ENCODE measurements around the gene ZNF536.
"Not testable (repeated sequence)": the region's sequence is repeated elsewhere in the genome, so short reads cannot be mapped to it uniquely, and the experiment has no call there.

Gene ZNF536

DNA sequence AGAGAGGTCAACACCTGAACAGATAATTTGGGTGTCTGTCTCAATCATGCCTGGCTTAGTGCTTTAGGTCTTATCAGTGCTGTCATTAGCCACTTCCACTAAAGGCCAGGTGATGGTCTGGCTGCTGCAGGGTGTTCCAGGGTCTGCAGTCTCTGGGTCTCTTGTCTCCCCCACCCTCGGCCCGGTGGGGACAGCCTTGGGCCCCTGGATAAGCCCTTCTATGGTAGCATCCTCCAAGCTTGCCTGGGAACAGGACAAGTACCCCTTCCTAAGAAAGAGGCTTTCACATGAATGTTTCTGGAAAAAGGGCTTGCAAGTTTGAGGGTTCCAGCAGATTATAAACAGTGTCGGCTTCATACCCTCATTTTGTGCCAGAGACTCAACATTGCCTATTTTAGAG, 29.3 kb upstream of the ZNF536 start:
- DNase-seq: no peak

DNA sequence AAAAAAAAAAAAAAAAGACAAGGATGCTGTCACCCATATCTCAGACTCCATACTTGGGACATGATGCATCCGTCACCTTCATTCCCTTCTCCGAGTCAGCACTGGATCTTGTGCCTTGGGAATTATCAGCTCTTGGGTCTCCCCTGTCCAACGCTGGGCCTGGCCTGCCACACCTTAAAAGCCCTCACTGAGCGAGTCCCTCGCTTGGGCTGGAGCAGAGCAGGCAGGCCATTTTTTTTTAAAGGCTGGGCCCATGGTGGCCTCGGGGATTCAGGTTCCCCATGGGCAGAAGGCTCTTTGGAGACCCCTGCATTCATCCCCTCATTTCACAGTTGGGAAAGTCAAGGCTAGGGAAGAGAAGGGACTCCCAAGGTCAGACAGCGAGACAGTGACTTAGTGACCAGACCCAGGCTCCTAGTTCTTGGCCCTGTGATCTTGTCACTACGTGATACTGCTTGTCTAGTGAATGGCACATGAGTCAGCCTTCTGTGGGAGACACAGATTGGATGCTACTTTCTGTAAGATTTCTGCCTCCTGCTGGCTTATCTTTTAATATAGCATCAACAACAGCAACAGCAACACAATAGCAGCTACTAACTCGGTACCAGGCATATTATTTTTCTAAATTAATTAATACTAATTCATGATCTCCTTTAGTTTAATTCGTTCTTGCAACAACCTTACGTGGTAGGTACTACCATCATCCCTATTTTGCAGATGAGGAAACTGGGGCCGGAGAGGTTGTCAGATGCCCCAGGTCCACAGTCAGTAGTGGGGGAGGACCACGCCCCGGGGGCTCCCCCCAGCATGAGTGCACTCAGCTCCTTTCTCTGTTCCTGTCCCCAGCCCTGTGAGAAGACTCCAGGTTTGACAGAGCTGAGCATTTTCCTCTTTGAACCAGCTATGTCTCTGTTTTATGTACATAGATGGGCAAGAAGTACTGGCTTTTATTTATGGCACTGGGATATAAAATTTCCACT, 27.4 kb upstream of the ZNF536 start:
- no peak for DNase-seq

DNA sequence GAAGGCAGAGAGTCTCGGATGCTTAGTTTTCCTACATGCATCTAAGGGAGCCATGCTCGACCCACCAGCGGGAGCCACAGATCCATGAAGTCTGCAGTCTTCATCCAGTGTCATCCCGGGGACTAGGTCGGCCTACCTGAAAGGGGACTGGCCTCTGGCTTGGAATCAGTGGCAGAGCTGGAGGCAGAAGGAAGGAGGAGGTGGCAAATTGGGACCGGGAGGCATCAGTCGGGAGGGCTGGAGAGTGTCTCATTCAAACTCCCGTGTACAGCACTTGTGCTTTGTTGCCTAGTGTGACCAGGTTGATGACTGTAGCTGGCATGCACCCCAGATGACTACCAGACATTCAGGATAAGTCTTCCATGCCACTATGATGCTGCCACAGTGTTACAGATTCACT, 26.5 kb upstream of the ZNF536 start:
- DNase-seq: no peak

DNA sequence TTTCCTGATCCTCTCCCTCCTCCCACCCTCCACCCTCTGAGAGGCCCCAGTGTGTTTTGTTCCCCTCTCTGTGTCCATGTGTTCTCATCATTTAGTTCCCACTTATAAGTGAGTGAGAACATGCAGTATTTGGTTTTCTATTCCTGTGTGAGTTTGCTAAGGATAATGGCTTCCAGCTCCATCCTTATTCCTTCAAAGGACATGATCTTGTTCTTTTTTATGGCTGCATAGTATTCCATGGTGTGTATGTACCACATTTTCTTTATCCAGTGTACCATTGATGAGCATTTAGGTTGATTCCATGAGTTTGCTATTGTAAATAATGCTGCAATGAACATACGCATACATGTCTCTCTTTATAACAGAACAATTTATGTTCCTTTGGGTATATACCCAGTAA, 25.7 kb upstream of the ZNF536 start:
- not testable (repeated sequence) for DNase-seq

DNA sequence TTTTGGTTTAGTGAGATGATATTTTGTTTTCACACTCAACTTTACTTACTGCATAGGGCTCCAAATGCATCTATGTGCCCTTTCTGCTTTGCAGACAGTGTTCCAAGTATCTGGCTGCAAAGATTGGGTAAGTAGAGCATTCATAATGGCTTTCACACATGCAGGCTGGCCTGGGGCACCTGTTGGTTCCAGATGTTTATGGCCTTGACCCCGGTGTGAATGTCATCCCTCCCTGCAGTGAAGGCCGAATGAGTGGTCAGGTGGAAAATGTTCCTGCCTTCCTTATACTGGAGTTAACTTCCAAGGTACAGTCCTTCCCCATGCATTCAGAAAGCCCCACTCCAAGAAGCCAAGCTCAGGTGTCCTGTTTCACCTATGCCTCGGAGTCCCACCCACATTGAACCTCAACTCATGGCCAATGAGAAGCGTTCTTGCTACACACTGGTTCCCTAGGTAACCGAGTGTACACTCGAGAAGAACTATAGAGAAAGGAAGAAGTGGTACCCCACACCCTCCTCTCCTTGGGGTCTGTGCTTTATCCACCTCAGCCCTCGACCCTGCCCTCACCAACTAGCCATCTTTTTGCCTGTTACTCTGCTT, 23.0 kb upstream of the ZNF536 start:
- DNase-seq: no peak

DNA sequence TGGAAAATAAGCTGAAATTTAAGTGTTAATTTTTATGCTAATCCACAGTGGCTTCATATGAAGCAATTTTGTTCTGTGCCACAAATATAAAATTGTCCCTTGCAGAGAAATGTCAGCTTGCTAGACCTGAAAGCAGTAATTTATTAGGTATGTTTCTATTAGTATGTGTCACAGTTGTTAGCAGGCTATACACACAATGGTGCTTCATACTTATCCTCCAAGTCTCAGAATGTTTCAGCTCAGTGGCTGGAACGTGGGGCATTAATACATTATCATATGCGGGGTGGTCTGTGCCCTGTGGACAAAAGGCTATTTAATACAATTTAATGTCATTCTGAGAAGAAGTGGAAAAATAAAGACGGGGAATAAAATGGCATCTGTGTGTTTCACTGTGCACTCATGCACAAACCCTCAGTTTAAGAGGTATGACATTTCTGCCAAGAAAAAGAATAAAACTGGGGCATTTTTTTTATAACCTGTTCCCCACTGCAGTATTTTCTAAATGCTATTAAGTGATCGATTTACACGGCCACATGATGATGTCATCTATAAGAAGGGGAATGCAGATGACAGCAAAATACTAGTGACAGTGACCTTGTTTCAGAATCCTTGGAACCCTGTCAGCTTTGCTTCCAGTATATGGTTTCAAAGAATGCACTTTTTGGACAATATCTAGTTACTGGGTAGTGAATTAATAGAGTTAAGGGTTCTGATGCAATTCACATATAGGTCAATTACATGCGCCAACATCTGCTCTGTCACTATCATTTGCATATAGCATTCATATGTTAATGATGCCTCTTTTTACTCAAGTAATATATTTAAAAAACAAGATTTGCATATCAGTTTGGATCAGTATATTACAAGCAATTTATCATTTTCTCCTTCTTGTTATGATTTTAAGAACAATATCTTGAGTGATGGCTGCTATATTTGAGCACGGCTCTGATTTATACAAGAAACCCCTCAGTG, 21.2 kb upstream of the ZNF536 start:
- no peak for DNase-seq

DNA sequence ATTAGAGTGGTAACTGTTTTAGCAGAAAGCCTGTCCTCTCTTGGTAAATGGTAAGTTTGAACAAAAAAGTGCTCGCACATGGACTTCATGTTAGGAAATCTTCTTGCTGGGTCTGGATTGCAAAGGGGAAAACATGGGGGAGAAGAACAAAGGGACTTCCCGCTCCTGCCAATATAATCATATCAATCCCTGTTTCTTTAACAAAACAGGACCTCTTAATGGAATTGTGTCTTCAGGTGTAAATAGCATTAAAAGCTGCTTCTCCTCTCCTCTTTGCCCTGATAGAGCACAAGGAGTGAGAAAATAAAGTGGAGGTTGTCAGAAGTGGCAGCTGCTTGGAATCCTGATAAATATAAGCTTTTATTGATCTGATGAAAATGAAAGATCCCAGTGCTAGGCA, 20.4 kb upstream of the ZNF536 start:
- no peak for DNase-seq

DNA sequence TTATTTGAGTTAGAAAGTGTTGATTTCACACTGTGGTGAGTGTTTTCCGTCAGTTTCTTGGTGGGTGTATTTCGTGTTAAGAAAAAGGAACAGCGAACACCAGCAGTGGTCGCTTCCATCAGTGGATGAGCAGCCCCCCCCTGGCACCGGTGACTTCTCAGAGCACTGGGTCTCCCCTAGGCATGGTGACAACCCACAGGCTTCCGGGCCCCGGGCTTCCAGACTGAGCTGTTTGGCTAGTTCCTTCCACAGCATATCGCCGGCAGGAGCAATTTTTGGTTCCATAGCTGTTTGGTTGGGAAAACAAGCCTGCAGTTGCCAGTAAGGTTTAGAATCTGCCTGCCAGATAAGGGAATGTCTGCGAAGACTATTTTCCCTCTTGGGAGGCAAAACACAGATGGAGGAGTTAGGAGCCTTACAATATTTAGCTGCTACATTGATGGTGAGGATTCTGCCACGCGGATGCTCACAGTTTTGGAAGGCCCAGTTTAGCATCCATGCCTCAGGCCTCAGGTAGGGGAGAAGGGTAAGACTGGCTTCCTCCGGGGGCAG, 18.7 kb upstream of the ZNF536 start:
- DNase-seq: no peak

DNA sequence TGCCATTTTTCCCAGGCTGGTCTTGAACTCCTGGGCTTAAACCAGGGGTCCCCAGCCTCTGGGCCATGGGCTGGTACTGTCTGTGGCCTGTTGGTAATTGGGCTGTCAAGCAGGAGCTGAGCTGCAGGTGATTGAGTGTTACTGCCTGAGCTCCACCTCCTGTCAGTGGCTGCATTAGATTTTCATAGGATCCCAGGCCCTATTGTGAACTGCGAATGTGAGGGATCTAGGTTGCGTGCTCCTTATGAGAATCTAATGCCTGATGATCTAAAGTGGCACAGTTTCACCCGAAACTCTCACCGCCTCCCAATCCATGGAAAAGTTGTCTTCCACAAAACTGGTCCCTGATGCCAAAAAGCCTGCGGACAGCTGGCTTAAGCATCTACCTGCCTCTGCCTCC, 16.6 kb upstream of the ZNF536 start:
- DNase-seq: no peak

DNA sequence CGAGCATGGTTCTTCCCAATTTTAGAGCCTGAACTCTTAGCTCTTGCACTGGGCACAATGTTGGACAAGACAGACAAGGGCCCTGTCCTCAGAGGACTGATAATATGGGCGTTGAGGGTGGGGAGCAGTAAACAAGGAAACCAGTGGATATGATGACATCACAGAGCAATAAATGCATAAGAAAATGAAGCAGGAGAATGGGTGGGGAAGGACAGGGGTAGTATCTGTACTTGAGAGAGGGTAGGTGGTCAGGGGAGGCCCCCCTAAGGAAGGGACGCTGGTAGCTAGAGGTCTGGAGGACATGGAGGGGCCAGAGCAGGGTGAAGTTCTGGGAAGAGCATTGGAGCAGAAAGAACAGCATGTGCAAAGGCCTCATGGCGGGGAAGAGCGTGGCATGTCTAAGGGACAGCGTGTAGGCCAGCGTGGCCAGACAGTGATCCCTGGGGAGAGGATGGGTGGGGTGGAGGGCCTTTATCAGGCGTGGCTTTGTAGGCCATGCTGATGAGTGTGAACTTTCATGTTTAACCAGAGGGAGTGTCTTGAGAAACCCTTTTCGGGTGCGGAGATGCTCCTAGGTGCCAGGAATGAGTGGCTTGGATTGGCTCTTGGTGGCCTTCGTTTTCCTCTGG, 15.1 kb upstream of the ZNF536 start:
- DNase-seq: no peak

DNA sequence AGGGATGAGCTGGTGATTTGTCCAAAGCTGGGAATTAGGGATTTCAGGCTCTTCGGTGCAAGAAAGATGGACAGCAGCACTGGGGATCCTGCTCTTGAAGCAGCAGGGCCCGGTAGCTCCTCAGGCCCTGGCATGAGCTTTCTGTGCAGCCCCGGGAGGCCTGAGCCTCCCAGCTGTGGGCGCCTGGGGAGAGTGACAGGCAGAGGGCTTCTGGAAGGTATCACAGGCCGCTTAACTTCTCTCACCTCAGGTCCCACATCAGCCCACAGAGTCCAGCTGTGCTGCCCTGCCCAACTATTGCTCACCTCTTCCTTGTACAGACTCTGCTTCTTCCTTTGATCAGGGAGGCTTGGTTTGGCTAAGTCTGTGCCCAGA, 14.6 kb upstream of the ZNF536 start:
- no peak for DNase-seq

DNA sequence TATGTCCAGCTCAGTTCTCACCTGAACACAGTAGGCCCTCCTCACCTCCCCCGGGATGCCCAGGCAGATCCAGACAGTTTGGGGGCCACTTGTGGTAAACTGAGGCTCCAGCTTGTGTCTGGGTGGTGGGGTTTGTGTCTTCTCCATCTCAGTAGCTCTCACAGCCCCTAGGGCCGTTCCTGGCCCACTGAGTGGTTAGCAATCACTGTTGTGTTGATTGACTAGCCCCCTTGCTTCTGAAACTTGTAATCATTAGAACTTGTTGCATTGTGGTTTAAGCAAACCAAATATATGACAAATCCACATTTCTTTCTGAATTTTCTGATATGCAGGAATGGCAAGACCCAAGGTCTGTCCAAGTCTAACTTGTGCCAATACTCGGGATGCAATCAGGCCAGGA, 13.9 kb upstream of the ZNF536 start:
- no peak for DNase-seq

DNA sequence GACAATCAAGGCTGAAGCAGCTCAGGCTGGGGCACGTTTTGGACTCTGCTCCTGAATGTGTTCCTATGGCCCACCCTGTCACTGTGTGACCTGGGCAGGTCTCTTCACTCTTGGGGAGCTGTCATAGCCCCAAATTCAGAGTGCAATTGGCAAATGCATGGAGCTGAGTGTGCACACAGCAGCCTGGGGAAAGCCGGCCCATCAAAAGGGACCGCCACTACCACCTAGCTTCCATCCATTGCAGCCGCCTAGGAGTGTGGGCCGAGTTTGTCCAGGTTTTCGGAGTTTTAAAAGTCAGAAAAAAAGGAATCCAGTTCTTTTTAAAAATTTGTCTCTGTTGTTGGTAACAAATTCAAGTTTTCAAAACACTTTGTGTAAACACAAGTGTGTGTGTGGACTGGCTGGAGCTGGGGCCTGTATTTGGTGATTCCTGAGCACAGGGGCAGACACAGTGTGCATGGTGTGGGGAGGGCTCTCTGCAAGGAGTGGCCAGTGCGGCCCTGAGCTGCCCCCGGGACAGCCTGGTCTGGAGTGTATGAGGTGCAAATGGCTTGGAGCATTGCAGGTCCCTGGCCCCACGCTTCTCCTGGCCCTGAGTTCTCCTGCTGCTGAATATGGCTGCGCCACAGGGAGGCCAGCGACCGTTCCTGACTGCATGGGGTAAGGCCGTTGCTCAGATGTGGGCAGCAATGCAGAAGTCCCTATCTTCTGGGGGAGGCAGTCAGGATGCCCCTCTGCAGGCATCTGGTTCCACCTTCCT, 13.2 kb upstream of the ZNF536 start:
- no peak for DNase-seq

DNA sequence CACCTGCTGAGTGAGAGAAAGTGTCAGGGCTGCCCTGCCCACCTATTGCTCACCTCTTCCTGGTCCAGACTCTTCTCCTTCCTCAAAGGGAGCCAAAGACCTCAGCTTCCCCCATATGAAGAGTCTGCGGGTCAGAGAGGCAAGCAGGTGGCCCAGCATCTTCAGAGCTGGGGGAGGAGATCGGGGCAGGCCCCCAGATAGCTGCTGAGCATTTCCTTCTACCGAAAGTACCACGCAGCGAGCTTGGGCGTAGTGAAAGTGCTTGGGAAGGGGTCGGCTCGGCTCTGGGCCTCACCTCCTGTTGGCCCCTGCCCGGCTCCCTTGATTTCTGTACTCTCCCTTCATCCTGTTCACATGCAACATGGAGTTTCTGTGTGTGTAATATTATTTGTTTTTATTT, 12.2 kb upstream of the ZNF536 start:
- no peak for DNase-seq

DNA sequence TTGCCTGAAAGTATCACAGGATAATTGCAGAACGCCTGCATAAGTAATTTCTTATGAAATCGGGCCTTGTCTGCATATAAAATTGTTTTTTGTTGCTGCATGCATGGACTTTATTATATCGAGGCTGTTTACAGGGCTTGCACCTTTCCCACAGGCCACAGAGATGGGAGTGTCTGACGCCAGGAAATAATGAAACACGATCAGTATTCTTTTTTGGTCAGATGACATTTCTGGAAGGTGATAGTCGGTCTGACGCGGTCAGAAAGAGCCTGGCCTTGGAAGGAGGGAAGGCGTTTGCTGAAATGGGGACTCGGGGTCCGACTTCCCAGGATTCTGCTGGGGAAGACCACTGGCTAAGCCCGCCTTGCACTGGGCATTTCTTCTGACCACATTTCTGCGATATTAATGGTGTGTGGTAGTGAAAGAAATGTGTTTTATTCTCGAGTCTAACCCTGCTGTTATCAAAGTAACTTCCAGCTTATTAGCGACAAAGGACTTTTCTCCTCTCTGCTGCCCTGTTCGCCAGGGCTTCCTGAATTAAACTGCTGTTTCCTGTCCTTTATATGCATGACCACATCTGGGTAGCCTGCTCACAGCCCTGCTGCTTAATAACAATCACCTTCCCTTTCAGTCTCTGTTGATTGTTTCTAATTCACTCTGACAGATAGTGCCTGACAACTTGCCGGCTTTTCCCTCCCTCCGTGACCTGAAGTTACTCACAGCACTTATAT, 11.6 kb upstream of the ZNF536 start:
- DNase-seq: no peak

DNA sequence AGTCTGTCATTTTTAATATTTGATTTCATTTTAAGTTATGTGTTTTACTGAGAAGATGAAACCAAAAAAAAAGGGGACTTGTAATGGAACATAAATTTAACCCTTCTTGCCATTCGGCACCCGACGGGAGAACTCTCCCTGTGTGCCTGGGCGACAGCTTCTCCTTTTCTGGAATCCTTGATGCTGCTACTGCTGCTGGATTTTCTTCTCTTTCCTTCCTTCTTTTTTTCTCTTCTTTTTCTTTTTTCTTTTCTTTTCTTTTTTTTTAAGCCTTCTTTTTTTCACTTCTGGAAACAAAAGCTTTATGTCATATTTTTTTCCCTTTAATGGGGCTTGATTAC, 11.1 kb upstream of the ZNF536 start:
- no peak for DNase-seq

DNA sequence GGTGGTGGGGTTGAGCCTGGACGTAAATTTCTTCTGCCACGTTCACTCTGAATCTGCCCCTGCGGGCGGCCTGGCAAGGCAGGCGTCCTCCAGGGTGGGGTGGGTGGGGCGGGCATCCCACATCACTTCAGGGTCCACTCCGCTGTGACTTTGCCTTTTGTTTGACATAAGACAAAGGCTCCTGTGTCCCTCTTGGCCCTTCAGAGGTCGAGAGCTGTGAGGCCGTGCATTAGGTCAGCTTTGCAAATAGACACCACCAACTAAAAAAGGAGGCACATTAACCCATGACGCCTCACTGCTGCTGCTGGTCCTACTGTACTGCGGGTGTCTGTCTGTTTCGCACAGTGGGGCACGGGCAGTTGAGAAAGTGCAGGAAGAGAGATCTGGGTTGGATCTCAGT, 10.5 kb upstream of the ZNF536 start:
- DNase-seq: no peak

DNA sequence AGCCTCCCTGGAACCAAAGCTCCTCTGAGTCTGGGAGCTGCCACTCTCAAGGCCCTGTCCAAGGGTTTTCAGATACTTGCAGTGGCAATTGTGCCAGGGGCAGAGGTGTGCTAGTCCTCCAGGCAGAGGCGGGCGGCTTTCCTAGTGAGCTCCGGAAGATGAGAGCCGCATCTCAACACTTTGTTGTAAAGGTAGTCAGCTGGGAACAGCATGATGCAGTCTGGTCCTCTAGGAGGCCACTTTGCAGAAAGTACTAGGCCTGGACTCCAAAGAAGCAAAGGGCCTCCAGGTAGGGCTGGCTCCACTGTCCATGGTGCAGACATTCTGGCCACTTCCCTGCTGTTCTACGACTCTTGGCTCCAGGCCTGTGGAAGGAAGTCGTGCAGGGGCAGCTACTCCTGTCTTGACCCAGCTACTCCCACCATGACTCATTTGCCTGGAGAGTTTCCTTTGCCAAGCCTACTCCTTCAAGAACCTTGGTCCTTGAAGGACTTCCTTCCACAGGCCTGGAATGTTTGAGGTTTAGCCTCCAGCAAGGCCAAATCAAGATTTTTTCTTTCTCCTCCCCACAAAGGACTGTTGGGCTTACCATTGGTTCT, 9.9 kb upstream of the ZNF536 start:
- no peak for DNase-seq

DNA sequence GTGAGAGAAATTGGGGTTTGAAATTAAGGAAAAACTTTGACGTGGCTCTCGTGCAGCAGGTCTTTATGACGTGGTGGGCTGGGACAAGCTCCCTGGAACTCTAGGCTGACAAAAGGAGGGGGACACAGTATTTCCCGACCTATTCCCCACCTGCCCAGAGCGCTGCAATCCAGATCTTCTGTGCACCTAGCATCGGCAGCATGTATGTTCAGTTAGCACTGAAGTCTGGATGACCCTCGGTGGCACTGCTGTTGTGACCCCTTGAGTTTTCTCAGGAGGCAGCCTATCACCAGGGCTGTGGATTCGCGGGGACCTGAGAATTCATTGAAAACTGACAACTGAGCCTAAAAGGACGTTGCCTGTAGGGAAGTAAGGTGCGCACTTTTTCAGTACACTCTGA, 9.1 kb upstream of the ZNF536 start:
- DNase-seq: no peak

DNA sequence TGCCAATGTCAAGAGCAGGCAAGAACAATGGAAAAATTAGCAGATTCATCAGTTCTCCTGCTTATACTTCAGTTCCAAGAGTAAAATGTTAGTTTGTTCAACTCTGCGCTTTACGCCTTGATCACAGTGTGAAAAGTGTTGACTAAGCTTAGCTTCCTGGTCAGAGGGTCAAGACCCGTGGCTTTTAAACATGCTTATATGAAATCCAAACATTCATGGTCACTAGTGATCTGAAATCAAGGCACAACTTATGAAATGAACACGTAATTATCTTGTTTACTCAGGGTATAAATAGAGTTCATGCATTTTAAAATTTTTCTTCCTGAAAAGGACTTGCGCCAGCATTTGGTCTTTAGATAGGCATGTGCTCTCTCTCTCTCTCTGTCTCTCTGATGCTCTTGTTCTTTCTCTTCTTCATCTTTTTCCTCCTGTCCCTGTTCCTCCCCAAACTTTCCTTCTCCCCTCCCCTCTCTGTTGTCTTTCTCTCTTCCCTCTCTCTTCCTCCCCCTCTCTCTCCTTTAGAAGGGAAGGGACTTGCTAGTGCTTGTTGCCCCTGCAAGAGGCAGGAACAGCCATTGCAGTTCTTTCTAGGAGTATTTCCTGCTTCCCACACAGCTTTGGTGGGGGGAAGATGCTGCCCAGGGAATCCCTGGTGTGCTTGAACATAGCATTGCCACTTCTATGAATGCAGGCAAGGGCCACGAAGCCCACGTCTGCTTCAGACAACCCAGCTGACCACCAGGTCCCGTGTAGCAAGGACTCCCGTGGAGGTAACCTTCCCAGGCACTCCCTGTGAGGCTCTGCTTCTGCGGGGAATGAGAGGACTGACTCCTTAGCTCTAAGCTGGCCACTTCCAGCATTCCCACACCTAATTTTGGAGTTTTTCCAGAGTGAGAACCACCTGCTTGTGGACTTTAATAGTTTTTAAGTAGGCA, 7.1 kb upstream of the ZNF536 start:
- DNase-seq: no peak

Data from DMS53 (cell line).